Measurements from ENCODE around the gene CCDC3. TPM values are rescaled to one million over a fixed set of nuclear protein-coding genes. Genes with fewer than 3 reads are reported as not detected.

CCDC3 gene
- polyA plus RNA-seq, 1 donor from 2014 or later: 3.8 TPM

GRCh38 chr10:12915637-12916168 lies 85.8 kb downstream of the CCDC3 start:
- TF ChIP-seq EZH2 (IDR thresholded peaks at IDR 0.05; ENCODE audit: borderline replicate concordance, insufficient read depth, low read length, poor library complexity, severe bottlenecking) (no peak), POLR2AphosphoS5 (IDR thresholded peaks at IDR 0.05) (no peak), MXI1 (conservative IDR thresholded peaks at IDR 0.05; ENCODE audit: poor library complexity, severe bottlenecking) (no peak), CTCF (IDR thresholded peaks at IDR 0.05; ENCODE audit: poor library complexity, severe bottlenecking) (no peak), RAD21 (conservative IDR thresholded peaks at IDR 0.05) (no peak), TAF1 (IDR thresholded peaks at IDR 0.05; ENCODE audit: low read depth) (no peak), REST (IDR thresholded peaks at IDR 0.05; ENCODE audit: borderline replicate concordance) (no peak), EP300 (conservative IDR thresholded peaks at IDR 0.05; ENCODE audit: poor library complexity, severe bottlenecking) (no peak), SMC3 (conservative IDR thresholded peaks at IDR 0.05; ENCODE audit: poor library complexity) (no peak)
- no peaks in the 10 kb centered on the region for H3K36me3 ChIP-seq (ENCODE audit: insufficient read depth, low read length)
- no peaks in the 10 kb centered on the region for H3K79me2 ChIP-seq (replicated peaks; ENCODE audit: insufficient read depth, low read length)
- H3K4me2 ChIP-seq (ENCODE audit: low read length): no peak overlapping the region
- no peak overlapping the region for H3K4me3 ChIP-seq (ENCODE audit: low read length)
- no peaks in the 10 kb centered on the region for H3F3A ChIP-seq (ENCODE audit: insufficient read depth, low read length, poor library complexity, severe bottlenecking)
- H3K9ac ChIP-seq (ENCODE audit: low read length): no peak overlapping the region
- H2AFZ ChIP-seq (ENCODE audit: low read depth, low read length): no peak overlapping the region
- no peaks in the 10 kb centered on the region for H4K20me1 ChIP-seq (ENCODE audit: insufficient read depth)
- no peak overlapping the region for H3K27ac ChIP-seq (ENCODE audit: low read length)
- H3K9me3 ChIP-seq (ENCODE audit: low read length): no peaks in the 10 kb centered on the region
- H3K9me2 ChIP-seq (ENCODE audit: insufficient read depth, low read length): no peaks in the 10 kb centered on the region
- H3K27me3 ChIP-seq (ENCODE audit: insufficient read depth, low read depth, low read length): no peaks in the 10 kb centered on the region

- Histone ChIP-seq H3K9me2 (ENCODE audit: insufficient read depth, low read length) (no peaks in the 10 kb centered on the region), H3K9ac (ENCODE audit: low read length) (no peak overlapping the region), H4K20me1 (ENCODE audit: insufficient read depth) (no peaks in the 10 kb centered on the region), H3K4me2 (ENCODE audit: low read length) (no peak overlapping the region), H3F3A (ENCODE audit: insufficient read depth, low read length, poor library complexity, severe bottlenecking) (no peaks in the 10 kb centered on the region), H3K27me3 (ENCODE audit: insufficient read depth, low read depth, low read length) (no peaks in the 10 kb centered on the region), H3K4me3 (ENCODE audit: low read length) (no peak overlapping the region), H2AFZ (ENCODE audit: low read depth, low read length) (no peak overlapping the region), H3K9me3 (ENCODE audit: low read length) (no peaks in the 10 kb centered on the region), H3K27ac (ENCODE audit: low read length) (no peak overlapping the region), H3K79me2 (replicated peaks; ENCODE audit: insufficient read depth, low read length) (no peaks in the 10 kb centered on the region), H3K36me3 (ENCODE audit: insufficient read depth, low read length) (no peaks in the 10 kb centered on the region)
- TF ChIP-seq EP300 (conservative IDR thresholded peaks at IDR 0.05; ENCODE audit: poor library complexity, severe bottlenecking): no peak
- TF ChIP-seq RAD21 (conservative IDR thresholded peaks at IDR 0.05): no peak
- no peak for TF ChIP-seq SMC3 (conservative IDR thresholded peaks at IDR 0.05; ENCODE audit: poor library complexity)
- no peak for TF ChIP-seq POLR2AphosphoS5 (IDR thresholded peaks at IDR 0.05)
- TF ChIP-seq MXI1 (conservative IDR thresholded peaks at IDR 0.05; ENCODE audit: poor library complexity, severe bottlenecking): no peak
- no peak for TF ChIP-seq REST (IDR thresholded peaks at IDR 0.05; ENCODE audit: borderline replicate concordance)
Observed at GRCh38 chr10:12914111-12914510, 87.4 kb downstream of the CCDC3 start.

All from neural cell (in vitro differentiated cells).